Endothelial cell (in vitro differentiated cells): Measurements from ENCODE around the gene ZIC1. TPM values are rescaled to one million over a fixed set of nuclear protein-coding genes. Genes with fewer than 3 reads are reported as not detected.

ENCODE experiments used
- DNase-seq: peaks from one replicate; pipeline ENCODE4 v3.0.0; 2021; ENCODE audit warnings: low spot score
- H3K27ac Mint-ChIP-seq: one replicate; pipeline ENCODE4 v1.8.0; 2021; ENCODE audit warnings: mixed read lengths, inconsistent platforms; ENCODE audit not compliant: unreplicated experiment
- H3K27me3 Mint-ChIP-seq: one replicate; pipeline ENCODE4 v1.8.0; 2021; ENCODE audit warnings: mild to moderate bottlenecking, moderate library complexity, mixed read lengths, inconsistent platforms; ENCODE audit not compliant: unreplicated experiment
- H3K36me3 Mint-ChIP-seq: one replicate; pipeline ENCODE4 v1.8.0; 2021; ENCODE audit warnings: mild to moderate bottlenecking, low read depth, mixed read lengths, inconsistent platforms; ENCODE audit not compliant: unreplicated experiment
- H3K4me1 Mint-ChIP-seq: one replicate; pipeline ENCODE4 v1.8.0; 2021; ENCODE audit warnings: mild to moderate bottlenecking, mixed read lengths, inconsistent platforms; ENCODE audit not compliant: unreplicated experiment
- H3K4me3 Mint-ChIP-seq: one replicate; pipeline ENCODE4 v1.8.0; 2021; ENCODE audit warnings: mild to moderate bottlenecking, mixed read lengths, inconsistent platforms; ENCODE audit not compliant: unreplicated experiment
- H3K9me3 Mint-ChIP-seq: one replicate; pipeline ENCODE4 v1.8.0; 2021; ENCODE audit warnings: mixed read lengths, inconsistent platforms; ENCODE audit not compliant: unreplicated experiment
- total RNA-seq: library from RNA; stranded (reverse); fragmentation: NEBNext Ultra II Directional; extraction: Animal tissue kit (Norgen Biotek cat#: 25700); gene quantifications from one replicate; pipeline ENCODE4 v1.2.1, GENCODE V29; 2021; ENCODE audit not compliant: unreplicated experiment
- TF ChIP-seq, protein P1 (sequence below): fragments of 200-600 bp; sonication (generic); IDR thresholded peaks from one replicate; pipeline ENCODE4 v1.5.0; 2021; ENCODE audit warnings: antibody characterized with exemption; ENCODE audit not compliant: unreplicated experiment

The ZIC1 gene
- total RNA-seq, 1 donor from 2014 or later: 4.1 TPM

DNA sequence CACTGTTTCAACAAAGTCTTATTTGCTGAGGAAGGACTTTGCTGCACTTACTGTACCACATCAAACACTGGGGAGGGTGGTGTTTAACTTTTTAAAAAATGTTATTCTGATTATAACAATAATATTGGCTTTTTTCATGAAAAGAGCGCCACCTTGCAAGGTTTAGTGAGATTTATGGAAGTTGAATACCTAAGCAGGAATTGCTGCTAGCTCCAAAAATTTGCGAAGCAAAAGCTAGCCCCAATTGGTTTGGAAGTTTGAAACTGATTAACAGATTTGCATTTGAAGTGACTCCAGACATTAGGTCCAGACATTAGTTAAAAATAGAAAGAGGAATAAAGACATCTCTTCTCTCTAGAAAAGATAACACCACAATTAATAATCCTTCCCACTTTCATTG is 6.7 kb downstream of the ZIC1 start:
- H3K4me3 Mint-ChIP-seq: no peak overlapping the region

DNA sequence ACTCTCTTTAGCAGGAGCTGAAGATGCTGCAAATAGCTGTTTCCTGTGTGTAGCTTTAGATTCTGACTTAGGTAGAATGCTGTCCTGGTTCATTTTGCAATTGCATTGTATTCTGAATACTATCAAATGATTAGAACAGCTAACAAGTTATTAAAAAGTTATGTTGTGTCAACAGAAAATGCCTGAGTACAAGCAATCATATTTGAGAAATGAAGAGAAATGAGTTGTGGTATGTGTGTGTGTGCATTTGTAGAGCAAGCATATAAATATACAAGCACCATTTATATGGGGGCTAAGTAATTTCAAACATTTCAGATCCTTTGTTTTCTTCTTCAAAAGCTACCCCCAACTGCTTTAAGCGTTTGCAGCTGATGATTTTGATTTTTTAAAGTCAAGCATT is 7.8 kb downstream of the ZIC1 start:
- peaks cover 35% of the 10 kb centered on the region for H3K4me1 Mint-ChIP-seq
- H3K36me3 Mint-ChIP-seq: peaks cover 9% of the 10 kb centered on the region
- no peaks in the 10 kb centered on the region for H3K9me3 Mint-ChIP-seq
- H3K4me3 Mint-ChIP-seq: no peak overlapping the region
- no peak for DNase-seq
- peaks cover 45% of the 10 kb centered on the region for H3K27me3 Mint-ChIP-seq
- TF ChIP-seq, protein P1, sequence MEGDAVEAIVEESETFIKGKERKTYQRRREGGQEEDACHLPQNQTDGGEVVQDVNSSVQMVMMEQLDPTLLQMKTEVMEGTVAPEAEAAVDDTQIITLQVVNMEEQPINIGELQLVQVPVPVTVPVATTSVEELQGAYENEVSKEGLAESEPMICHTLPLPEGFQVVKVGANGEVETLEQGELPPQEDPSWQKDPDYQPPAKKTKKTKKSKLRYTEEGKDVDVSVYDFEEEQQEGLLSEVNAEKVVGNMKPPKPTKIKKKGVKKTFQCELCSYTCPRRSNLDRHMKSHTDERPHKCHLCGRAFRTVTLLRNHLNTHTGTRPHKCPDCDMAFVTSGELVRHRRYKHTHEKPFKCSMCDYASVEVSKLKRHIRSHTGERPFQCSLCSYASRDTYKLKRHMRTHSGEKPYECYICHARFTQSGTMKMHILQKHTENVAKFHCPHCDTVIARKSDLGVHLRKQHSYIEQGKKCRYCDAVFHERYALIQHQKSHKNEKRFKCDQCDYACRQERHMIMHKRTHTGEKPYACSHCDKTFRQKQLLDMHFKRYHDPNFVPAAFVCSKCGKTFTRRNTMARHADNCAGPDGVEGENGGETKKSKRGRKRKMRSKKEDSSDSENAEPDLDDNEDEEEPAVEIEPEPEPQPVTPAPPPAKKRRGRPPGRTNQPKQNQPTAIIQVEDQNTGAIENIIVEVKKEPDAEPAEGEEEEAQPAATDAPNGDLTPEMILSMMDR: no peak
- no peak overlapping the region for H3K27ac Mint-ChIP-seq

More for the DNA sequence above, 6.7 kb downstream of the ZIC1 start:
- Mint-ChIP-seq H3K9me3 (no peaks in the 10 kb centered on the region), H3K27me3 (peaks cover 48% of the 10 kb centered on the region), H3K27ac (no peak overlapping the region), H3K36me3 (peaks cover 9% of the 10 kb centered on the region), H3K4me1 (peaks cover 38% of the 10 kb centered on the region)
- no peak for DNase-seq
- TF ChIP-seq, protein P1: no peak

DNA sequence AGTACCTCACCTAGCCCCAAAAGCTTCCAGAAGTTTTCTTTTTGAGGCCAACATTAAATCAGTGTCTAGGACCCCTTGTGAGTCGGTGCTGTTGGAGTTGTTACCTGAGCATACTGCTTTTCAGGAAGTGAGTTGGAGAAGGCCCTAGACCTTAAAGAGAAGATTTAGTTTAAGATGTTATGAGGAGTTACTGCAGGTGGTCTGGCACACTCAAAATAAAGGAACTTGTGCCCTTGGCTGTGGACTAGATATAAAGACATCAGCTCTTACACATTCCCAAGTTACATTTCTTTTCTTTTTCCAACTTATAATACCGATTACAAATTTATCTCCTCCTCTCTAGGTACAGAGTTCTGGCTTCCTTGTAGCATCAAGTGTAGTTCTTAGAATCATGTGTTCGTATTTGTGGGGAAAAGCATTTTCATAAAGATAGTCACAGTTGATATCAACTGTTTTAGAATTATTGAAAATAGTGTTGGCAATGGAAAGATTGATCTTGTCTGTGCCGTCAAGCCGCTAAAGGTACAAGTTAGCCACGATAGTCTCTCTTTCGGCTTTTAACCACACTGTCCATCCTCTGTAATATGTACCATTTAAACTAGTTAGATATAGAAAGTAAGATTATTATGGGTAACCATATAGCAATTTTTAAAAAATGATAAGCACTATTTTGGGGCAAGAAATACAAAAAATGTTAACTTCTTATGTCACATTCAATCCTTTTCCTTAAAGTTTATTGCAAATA is 8.6 kb downstream of the ZIC1 start:
- TF ChIP-seq, protein P1: no peak
- no peak overlapping the region for H3K4me3 Mint-ChIP-seq
- H3K36me3 Mint-ChIP-seq: peaks cover 11% of the 10 kb centered on the region
- no peaks in the 10 kb centered on the region for H3K9me3 Mint-ChIP-seq
- no peak overlapping the region for H3K27ac Mint-ChIP-seq
- H3K27me3 Mint-ChIP-seq: peaks cover 44% of the 10 kb centered on the region
- DNase-seq: no peak
- peaks cover 36% of the 10 kb centered on the region for H3K4me1 Mint-ChIP-seq

DNA sequence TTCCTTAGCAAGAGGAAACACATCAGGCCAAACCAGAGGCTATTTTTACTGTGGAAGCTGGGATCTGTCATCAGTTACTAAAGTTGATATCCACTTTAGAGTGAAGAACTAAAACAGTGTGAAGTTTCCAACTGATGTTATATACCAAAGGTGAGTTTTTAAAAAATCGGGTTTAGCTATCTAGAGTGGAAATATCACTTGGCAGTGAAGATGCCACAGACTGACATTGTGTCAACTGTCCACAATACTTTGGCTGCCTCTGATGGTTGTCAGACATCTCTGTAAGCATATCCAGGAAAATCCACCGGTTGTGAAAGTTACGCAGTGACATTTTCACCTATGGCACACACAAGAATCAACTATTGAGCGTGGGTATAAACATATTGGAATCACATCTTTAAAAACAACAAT is 9.2 kb downstream of the ZIC1 start:
- H3K27ac Mint-ChIP-seq: peak overlapping the region; percentile 59
- H3K4me1 Mint-ChIP-seq: peaks cover 34% of the 10 kb centered on the region
- peaks cover 12% of the 10 kb centered on the region for H3K36me3 Mint-ChIP-seq
- no peaks in the 10 kb centered on the region for H3K9me3 Mint-ChIP-seq
- TF ChIP-seq, protein P1: no peak
- H3K4me3 Mint-ChIP-seq: peak overlapping the region; percentile 85
- no peak for DNase-seq
- H3K27me3 Mint-ChIP-seq: peaks cover 46% of the 10 kb centered on the region
